HG03469 (cell line): ENCODE results near the gene FBLN1.
"Not testable (repeated sequence)": the region's sequence is repeated elsewhere in the genome, so short reads cannot be mapped to it uniquely, and the experiment has no call there.

Experiments used
- ATAC-seq: cut with Tn5 transposase; IDR thresholded peaks from one replicate; pipeline ENCODE4 v1.9.1; 2021; ENCODE audit warnings: mild to moderate bottlenecking, moderate library complexity, moderate number of reproducible peaks; ENCODE audit not compliant: unreplicated experiment

FBLN1 gene

GRCh38 chr22:45475851-45476514 lies 26.7 kb upstream of the FBLN1 start:
- ATAC-seq, result no peak

GRCh38 chr22:45476814-45477213 lies 25.9 kb upstream of the FBLN1 start:
- no peak for ATAC-seq

- ATAC-seq, result no peak
Observed at GRCh38 chr22:45477366-45478107, 25.1 kb upstream of the FBLN1 start.

- ATAC-seq, result no peak
Observed at GRCh38 chr22:45478108-45478771, 24.4 kb upstream of the FBLN1 start.

GRCh38 chr22:45480717-45481116 lies 22.0 kb upstream of the FBLN1 start:
- no peak for ATAC-seq

GRCh38 chr22:45481661-45482060 lies 21.0 kb upstream of the FBLN1 start:
- ATAC-seq, result no peak

GRCh38 chr22:45482169-45482568 lies 20.5 kb upstream of the FBLN1 start:
- no peak for ATAC-seq

- no peak for ATAC-seq
Observed at GRCh38 chr22:45483319-45483718, 19.4 kb upstream of the FBLN1 start.

- ATAC-seq, result no peak
Observed at GRCh38 chr22:45483918-45484499, 18.7 kb upstream of the FBLN1 start.

GRCh38 chr22:45484742-45485141 lies 17.9 kb upstream of the FBLN1 start:
- no peak for ATAC-seq

GRCh38 chr22:45485261-45485660 lies 17.4 kb upstream of the FBLN1 start:
- ATAC-seq, result no peak

GRCh38 chr22:45488764-45489370 lies 13.8 kb upstream of the FBLN1 start:
- no peak for ATAC-seq

GRCh38 chr22:45490836-45491235 lies 11.8 kb upstream of the FBLN1 start:
- ATAC-seq, result no peak

GRCh38 chr22:45491841-45492240 lies 10.8 kb upstream of the FBLN1 start:
- no peak for ATAC-seq

- no peak for ATAC-seq
Observed at GRCh38 chr22:45493286-45493771, 9.4 kb upstream of the FBLN1 start.

GRCh38 chr22:45494306-45494705 lies 8.4 kb upstream of the FBLN1 start:
- not testable (repeated sequence) for ATAC-seq

GRCh38 chr22:45495616-45496015 lies 7.1 kb upstream of the FBLN1 start:
- not testable (repeated sequence) for ATAC-seq

GRCh38 chr22:45496451-45496941 lies 6.2 kb upstream of the FBLN1 start:
- no peak for ATAC-seq

- ATAC-seq, result no peak
Observed at GRCh38 chr22:45497351-45498145, 5.1 kb upstream of the FBLN1 start.

- no peak for ATAC-seq
Observed at GRCh38 chr22:45499746-45500145, 2.9 kb upstream of the FBLN1 start.
